Measurements from ENCODE around the gene PPP3R2.

DNA sequence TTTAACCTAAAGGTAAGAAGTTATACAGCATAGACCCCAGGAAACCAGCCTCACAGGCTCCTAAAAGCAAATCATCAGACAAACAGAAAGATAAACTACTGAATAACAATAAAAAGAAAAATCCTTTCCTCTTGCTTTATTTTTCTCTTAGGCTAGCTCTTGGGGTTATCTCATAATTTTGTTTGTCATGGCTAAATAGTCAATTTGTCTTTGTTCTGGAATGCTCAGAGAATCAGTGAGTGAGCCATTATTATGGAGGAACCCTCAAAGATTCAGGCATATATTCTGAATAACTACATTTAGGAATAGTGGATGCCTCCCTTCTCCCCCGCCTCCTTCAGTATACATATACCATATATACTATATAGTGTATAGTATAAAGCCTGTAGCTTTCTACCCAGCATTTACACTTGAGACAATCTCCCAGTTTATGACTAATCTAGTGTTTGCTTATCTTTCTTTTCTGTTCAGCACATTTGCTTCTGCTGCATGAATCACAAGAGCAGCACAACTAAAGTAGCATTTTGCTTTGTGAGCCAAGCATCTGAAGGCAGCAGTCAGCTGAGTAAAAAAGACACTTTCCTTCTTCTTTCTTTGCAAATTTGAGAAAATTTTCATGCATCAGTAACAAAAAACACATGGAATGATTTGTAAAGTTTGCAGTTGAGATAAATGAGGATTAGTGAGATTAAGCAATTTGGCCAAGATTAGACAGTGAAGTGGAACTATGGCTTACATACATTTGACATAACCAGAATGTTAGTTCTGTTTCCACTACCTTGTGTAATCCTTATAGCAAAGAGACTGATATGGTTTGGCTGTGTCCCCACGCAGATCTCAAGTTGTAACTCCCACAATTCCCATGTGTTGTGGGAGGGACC lies 45.3 kb upstream of the PPP3R2 start:
- TF ChIP-seq YY1 (IDR thresholded peaks at IDR 0.05; ENCODE audit: insufficient read depth, insufficient read length) (no peak), SUZ12 (IDR thresholded peaks at IDR 0.05; ENCODE audit: extremely low read depth, insufficient read depth, insufficient read length) (no peak), ZNF274 (IDR thresholded peaks at IDR 0.05; ENCODE audit: low read depth, low read length) (no peak)

Measured in NT2/D1 (cell line).